Fibroblast of the aortic adventitia (primary cell): ENCODE data around the gene PADI3. TPM values are rescaled to one million over a fixed set of nuclear protein-coding genes. Genes with fewer than 3 reads are reported as not detected.
"Not testable (repeated sequence)": the region's sequence is repeated elsewhere in the genome, so short reads cannot be mapped to it uniquely, and the experiment has no call there.

Source experiments
- DNase-seq: peaks from one replicate; pipeline ENCODE4 v3.0.0-alpha.2; 2010; ENCODE audit warnings: low read depth
- H3K4me3 ChIP-seq: 2 replicates; pipeline ENCODE4 v1.5.1; 2011; ENCODE audit warnings: low read depth, mild to moderate bottlenecking, control low read depth, low read length, moderate library complexity
- total RNA-seq: library from RNA; depleted of rRNA; stranded (reverse); fragments of >200 nt; gene quantifications from 2 replicates; pipeline ENCODE4 v1.2.3, GENCODE V29; 2012; ENCODE audit warnings: low replicate concordance
- TF ChIP-seq, protein P1 (sequence below): IDR thresholded peaks from 2 replicates; pipeline ENCODE4 v1.5.1; 2011; ENCODE audit warnings: mild to moderate bottlenecking, low read length, control low read depth, inconsistent platforms; ENCODE audit not compliant: insufficient read depth

The PADI3 gene
- total RNA-seq, 1 donor, result not detected

DNA sequence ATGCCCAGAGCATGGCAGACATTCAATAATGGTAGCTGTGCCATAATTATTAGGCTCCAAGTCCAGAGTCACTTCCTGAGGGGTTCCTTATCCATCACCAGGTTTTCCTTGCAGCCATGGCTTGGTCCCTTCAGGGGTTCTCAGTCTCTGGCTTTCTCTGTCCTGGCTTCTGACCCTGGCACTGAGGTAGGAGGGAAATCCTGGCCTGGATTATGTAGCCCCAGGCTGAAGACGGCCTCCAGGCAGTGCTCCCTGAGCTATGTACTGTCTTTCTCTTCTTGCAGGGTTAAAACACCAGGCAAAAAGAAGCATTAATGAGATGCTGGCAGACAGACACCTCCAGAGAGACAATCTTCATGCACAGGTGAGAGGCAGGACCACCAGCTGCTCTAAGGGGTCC lies 9.5 kb upstream of the PADI3 start:
- peak; percentile 95 for DNase-seq
- no peak overlapping the region for H3K4me3 ChIP-seq
- TF ChIP-seq, protein P1, sequence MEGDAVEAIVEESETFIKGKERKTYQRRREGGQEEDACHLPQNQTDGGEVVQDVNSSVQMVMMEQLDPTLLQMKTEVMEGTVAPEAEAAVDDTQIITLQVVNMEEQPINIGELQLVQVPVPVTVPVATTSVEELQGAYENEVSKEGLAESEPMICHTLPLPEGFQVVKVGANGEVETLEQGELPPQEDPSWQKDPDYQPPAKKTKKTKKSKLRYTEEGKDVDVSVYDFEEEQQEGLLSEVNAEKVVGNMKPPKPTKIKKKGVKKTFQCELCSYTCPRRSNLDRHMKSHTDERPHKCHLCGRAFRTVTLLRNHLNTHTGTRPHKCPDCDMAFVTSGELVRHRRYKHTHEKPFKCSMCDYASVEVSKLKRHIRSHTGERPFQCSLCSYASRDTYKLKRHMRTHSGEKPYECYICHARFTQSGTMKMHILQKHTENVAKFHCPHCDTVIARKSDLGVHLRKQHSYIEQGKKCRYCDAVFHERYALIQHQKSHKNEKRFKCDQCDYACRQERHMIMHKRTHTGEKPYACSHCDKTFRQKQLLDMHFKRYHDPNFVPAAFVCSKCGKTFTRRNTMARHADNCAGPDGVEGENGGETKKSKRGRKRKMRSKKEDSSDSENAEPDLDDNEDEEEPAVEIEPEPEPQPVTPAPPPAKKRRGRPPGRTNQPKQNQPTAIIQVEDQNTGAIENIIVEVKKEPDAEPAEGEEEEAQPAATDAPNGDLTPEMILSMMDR, result no peak

DNA sequence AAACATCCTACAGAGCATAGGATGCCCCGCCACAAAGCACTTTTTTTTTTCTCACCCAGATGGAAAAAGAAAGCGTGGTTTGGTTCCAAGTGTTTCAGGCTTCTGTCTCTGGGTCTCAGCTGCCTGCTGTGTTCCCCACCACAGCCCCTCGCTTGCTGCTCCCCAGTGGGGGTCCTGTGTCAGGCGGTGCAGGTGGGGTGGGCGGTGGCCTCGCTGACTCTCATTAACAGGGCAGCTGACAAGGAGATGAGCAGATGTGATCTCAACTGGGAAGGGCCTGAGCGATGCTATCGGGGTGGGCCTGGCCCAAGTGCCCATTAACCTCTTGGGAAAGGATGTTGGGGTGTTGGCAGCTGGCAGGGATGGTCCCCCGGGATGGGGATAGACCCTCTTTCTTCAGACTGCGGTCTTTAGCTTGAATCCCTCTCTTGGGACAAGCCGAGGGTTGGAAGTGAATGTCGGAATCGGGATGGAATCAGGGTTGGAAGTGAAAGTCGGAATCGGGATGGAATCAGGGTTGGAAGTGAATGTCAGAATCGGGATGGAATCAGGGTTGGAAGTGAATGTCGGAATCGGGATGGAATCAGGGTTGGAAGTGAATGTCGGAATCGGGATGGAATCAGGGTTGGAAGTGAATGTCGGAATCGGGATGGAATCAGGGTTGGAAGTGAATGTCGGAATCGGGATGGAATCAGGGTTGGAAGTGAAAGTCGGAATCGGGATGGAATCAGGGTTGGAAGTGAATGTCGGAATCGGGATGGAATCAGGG lies 7.7 kb upstream of the PADI3 start:
- H3K4me3 ChIP-seq, DNase-seq: not testable (repeated sequence)

DNA sequence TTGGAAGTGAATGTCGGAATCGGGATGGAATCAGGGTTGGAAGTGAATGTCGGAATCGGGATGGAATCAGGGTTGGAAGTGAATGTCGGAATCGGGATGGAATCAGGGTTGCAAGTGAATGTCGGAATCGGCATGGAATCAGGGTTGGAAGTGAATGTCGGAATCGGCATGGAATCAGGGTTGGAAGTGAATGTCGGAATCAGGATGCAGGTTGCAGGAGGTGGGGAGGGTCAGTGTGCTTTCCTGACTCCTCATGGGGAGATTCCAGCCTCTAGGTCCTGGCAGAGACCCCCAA lies 7.2 kb upstream of the PADI3 start:
- not testable (repeated sequence) for H3K4me3 ChIP-seq, DNase-seq

DNA sequence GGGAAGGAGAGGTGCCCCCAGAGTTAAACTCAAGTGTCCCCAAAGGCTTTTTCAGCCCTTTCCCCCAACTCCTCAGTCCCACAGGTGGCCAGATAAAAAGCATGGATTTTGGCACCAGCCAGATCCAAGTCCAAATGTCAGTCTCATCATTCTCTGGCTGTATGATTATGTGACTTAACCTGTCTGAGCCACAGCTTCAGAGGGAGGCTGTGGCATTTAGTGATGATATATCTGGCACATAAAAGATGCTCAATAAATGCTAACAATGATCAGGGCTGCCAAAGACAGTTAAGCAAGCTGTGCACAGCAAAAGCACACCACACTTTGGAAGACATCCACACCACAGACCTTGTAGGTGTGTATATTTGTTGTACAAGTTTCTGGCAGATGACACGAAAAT lies 5.6 kb upstream of the PADI3 start:
- DNase-seq, result no peak
- no peak overlapping the region for H3K4me3 ChIP-seq
- TF ChIP-seq, protein P1, result no peak

DNA sequence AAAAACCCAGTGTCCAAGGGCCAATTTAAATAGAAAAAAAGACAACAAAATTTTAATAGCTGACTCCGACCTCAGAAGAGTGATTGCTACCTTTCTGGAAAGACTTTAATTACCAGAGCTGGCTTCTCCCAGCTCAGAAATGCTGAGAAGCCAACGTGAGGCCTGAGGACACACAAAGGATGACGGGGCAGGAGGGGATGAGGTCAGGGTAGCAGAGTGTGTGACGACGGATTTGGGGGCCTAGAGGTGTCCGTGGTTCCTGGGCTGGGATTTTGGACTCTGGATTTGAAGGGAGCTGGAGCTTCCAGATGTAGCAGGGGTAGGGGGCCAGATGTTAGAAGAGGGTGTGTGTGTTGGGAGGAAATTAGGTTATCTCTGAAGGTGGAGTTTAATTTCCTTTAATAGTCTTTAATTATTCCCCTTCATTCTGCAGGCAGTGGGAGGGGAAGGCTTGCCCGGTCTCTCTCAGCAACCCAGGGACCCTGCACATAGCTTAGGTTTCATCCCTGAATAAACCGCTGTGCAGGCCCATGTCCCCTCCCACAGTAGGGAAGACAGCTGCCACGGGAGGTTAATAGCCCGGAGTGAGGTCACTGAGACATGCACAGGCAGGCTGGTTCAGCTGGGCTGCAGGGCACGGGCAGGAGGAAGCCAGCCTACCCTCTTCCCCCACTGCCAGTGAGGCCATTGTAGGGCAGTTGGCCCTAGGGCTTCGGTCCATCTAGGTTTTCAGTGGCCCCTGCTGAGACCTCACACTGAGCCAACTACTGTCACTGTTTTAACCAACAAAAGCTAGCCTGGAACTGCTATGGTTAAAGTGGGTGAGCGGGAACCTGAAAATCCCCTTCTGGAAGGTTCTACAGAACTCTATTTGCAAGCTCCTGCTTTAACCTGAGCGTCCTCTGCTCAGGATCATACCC lies 3.8 kb upstream of the PADI3 start:
- no peak for DNase-seq
- TF ChIP-seq, protein P1, result no peak
- H3K4me3 ChIP-seq, result no peak overlapping the region

DNA sequence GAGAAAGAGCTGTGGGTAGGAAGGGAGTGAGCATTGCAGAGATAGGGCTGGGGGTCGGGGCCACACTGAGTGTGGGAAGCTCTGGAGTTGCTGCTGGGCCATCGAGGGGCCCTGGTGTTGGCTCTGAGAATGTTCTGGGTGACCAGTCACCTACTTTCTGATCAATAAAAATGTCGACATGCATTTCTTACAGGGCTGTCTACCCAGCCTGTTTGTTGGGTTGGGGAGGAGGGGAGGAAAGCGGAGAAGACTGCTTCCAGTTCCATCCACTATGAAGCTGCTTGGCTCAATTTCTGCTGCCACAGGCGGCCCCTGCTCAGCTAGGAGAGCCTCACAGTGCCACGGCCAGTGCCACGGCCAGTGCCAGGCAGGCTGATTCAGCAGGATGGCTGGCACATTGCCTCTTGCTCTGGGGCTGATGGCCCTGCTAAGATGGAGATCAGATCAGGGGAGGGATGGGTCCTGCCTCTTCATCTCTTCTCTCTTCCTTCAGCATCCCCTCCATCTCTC lies 3.0 kb upstream of the PADI3 start:
- no peak for DNase-seq
- no peak overlapping the region for H3K4me3 ChIP-seq
- TF ChIP-seq, protein P1, result no peak

DNA sequence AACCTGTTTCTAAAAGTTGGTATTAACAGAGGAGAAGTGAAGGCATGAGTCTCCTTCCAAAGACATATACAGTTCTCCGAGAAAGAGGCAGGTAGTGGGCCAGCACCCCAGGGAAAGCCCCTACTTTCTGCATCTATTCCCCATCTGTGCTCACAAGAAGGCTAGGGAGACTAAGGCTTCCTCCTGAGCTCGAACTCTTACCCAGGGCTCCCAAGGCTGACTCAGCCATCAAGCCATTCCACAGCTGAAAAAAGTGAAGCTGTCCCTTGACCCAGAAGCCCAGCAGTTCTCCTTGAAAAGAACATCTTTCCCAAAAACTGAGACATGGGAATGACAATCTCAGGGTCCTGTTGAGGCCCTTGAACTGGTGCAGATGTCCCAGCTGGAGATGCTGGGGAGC lies 1.9 kb upstream of the PADI3 start:
- TF ChIP-seq, protein P1, result no peak
- H3K4me3 ChIP-seq, result no peak overlapping the region
- DNase-seq, result no peak
